Esophagus muscularis mucosa (tissue), 4 donors: Measurements from ENCODE around the gene OR2V1. TPM values are rescaled to one million over a fixed set of nuclear protein-coding genes. Genes with fewer than 3 reads are reported as not detected.

Experiments used
- DNase-seq: peaks from one replicate; pipeline ENCODE4 v3.0.0-alpha.2; 2017; ENCODE audit errors: extremely low spot score
- H3K27ac ChIP-seq, 4 donors: fragments of 200-600 bp; sonication (generic); replicated peaks in 1 of 4; 1 replicate in 3 of 4; 2 replicates in 1 of 4; pipeline ENCODE4 v1.5.1; 2016 to 2019; ENCODE audit warnings: mild to moderate bottlenecking in 1 of 4
- H3K27me3 ChIP-seq, 4 donors: fragments of 200-600 bp; sonication (generic); one replicate each; pipeline versions ENCODE4 v1.5.1 to v1.6.0; 2016 to 2019
- H3K36me3 ChIP-seq, 4 donors: fragments of 200-600 bp; sonication (generic); one replicate each; pipeline ENCODE4 v1.5.1; 2016 to 2019
- H3K4me1 ChIP-seq, 4 donors: fragments of 200-600 bp; sonication (generic); one replicate each; pipeline ENCODE4 v1.5.1; 2016 to 2019
- H3K4me3 ChIP-seq, 4 donors: fragments of 200-600 bp; sonication (generic); 1 replicate in 2 of 4; 2 replicates in 2 of 4; pipeline ENCODE4 v1.5.1; 2016 to 2019; ENCODE audit warnings: mild to moderate bottlenecking in 4 of 4, moderate library complexity in 1 of 4
- H3K9me3 ChIP-seq, 4 donors: fragments of 200-600 bp; sonication (generic); 1 replicate in 3 of 4; 2 replicates in 1 of 4; pipeline ENCODE4 v1.5.1; 2016 to 2019
- CTCF ChIP-seq, 3 experiments: fragments of 200-600 bp in 2 of 3; fragments of 450-650 bp in 1 of 3; sonication (generic) in 2 of 3; IDR thresholded peaks; one replicate each; pipeline ENCODE4 v1.5.1; 2017 to 2019; ENCODE audit warnings: antibody characterized with exemption in 3 of 3, mild to moderate bottlenecking in 2 of 3, moderate library complexity in 1 of 3
- EP300 ChIP-seq: sonication (generic); formaldehyde crosslinking; IDR thresholded peaks from one replicate; pipeline ENCODE4 v1.6.1; 2017; ENCODE audit warnings: antibody characterized with exemption
- POLR2A ChIP-seq: fragments of 450-650 bp; IDR thresholded peaks from one replicate; pipeline ENCODE4 v1.6.1; 2017; ENCODE audit warnings: antibody characterized with exemption, moderate library complexity, mild to moderate bottlenecking, low read depth
- POLR2AphosphoS5 ChIP-seq, 2 donors: sonication (generic); formaldehyde crosslinking; IDR thresholded peaks; one replicate each; pipeline ENCODE4 v1.6.1; 2017; ENCODE audit warnings: antibody characterized with exemption in 2 of 2
- WGBS: methylation state at CpG from one replicate; pipeline ENCODE4 v1.1.5; 2018; 5-methylcytosine and 5-hydroxymethylcytosine counted together
- intact Hi-C: fragments of 100-400 bp; cut with DNase I; formaldehyde crosslinking; loops from one replicate; pipeline ENCODE4 v1.15.1; 2023
- total RNA-seq, 4 donors: library from RNA; depleted of rRNA; stranded (reverse); fragments of >200 nt; gene quantifications; one replicate each; pipeline versions ENCODE4 v1.1.0 to v1.2.1, GENCODE V29; 2016

OR2V1 gene
- total RNA-seq, 4 donors from 2014 or later: not detected

GRCh38 chr5:181158869-181159268 lies 27.9 kb upstream of the OR2V1 start:
- Histone ChIP-seq H3K27me3 (peaks cover 0 to 30% (median 0%) of the 10 kb centered on the region in 4 donors), H3K9me3 (no peaks in the 10 kb centered on the region), H3K4me3 (no peak overlapping the region), H3K27ac (no peak overlapping the region), H3K4me1 (peaks cover 7 to 21% (median 19%) of the 10 kb centered on the region in 4 donors), H3K36me3 (no peaks in the 10 kb centered on the region)
- intact Hi-C loops: loop anchor here (5.0 to 10.0 kb wide), 2 partner anchors 292 to 374 kb away; no protein-coding TSS in a partner anchor
- DNase-seq: no peak
- no peak for TF ChIP-seq CTCF (IDR thresholded peaks at IDR 0.05)
- TF ChIP-seq POLR2AphosphoS5 (IDR thresholded peaks at IDR 0.05): no peak
- TF ChIP-seq EP300: no peak
- no peak for TF ChIP-seq POLR2A
- WGBS: 91% methylated on average over 3 of the region's 3 CpGs

DNA sequence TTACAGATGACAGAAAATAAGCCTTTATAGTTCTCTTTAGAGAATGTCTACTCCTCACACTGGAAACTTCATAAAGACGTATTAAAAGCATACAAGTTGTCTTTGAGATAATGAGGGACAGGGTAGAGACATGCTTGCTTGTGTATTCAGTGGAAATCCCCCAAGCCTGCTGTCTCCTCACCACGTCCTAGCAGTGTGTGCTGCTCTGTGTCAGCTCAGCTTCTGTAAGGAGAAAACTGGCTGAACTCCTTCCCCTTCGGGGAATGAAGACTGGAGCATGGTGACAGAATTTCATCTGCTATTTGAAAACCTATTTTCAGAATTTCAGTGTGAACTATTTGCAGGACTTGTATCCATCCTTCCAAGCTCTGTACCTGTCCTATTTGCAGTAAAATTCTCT lies 25.8 kb upstream of the OR2V1 start:
- Histone ChIP-seq H3K4me1 (peaks cover 7 to 21% (median 19%) of the 10 kb centered on the region in 4 donors), H3K27ac (no peak overlapping the region), H3K27me3 (peaks cover 0 to 24% (median 0%) of the 10 kb centered on the region in 4 donors), H3K4me3 (no peak overlapping the region), H3K9me3 (no peaks in the 10 kb centered on the region), H3K36me3 (no peaks in the 10 kb centered on the region)
- TF ChIP-seq EP300 (no peak), POLR2A (no peak), POLR2AphosphoS5 (IDR thresholded peaks at IDR 0.05) (no peak), CTCF (IDR thresholded peaks at IDR 0.05) (no peak)
- DNase-seq: no peak
- intact Hi-C loops: loop anchor here (5.0 to 10.0 kb wide), 2 partner anchors 289 to 372 kb away; no protein-coding TSS in a partner anchor
- WGBS: 44% methylated on average over 3 of the region's 3 CpGs

DNA sequence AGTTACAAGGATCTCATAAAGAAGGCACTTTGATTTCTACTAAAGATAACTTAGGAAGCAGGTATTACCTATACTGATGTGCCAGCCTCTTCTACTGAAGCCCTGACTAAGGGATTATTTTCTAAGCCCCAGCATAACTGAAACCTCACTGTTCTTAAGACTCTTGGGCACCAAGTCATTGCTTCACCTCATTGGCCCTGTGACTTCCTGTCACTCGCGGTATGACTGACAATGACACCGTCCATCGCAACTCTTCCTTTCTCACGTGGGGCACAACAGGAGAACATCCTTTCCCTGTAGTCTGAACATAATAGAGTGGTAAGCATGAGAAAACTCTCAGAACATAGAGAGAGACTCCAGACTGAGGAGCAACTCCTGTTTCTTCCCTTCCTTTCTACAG lies 22.8 kb upstream of the OR2V1 start:
- no peak for DNase-seq
- no peak overlapping the region for H3K27ac ChIP-seq
- H3K36me3 ChIP-seq: no peaks in the 10 kb centered on the region
- H3K4me3 ChIP-seq: no peak overlapping the region
- intact Hi-C loops: loop anchor here (10.0 kb wide), 1 partner anchor 369 kb away; no protein-coding TSS in a partner anchor
- H3K27me3 ChIP-seq: peaks cover 0 to 53% (median 0%) of the 10 kb centered on the region in 4 donors
- no peaks in the 10 kb centered on the region for H3K9me3 ChIP-seq
- WGBS: 73% methylated on average over 5 of the region's 5 CpGs
- TF ChIP-seq CTCF (IDR thresholded peaks at IDR 0.05) (no peak), POLR2AphosphoS5 (IDR thresholded peaks at IDR 0.05) (no peak), POLR2A (no peak), EP300 (no peak)
- no peaks in the 10 kb centered on the region for H3K4me1 ChIP-seq

DNA sequence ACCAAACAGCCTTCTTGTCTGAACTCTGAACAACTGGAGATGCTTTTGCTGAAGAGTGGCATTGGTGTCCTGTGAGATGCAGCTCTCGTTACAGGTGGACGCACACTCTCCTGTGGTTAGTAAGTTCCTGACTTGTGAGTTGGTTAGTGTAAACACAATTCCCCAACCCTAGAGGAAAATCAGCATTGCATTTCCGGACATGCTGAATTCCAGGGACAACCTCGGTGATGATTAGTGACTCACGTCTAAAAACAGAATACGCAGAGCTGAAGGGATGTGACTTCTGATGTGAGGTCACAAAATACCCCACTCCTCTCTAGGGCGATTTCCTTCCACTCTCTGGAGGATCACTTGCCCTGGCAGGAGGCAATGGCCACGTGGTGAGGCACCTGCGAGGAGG lies 21.4 kb upstream of the OR2V1 start:
- WGBS: 74% methylated on average over 7 of the region's 9 CpGs
- no peak for TF ChIP-seq POLR2A
- TF ChIP-seq CTCF (IDR thresholded peaks at IDR 0.05): no peak
- no peak for TF ChIP-seq EP300
- TF ChIP-seq POLR2AphosphoS5 (IDR thresholded peaks at IDR 0.05): no peak
- no peaks in the 10 kb centered on the region for H3K4me1 ChIP-seq
- H3K27ac ChIP-seq: no peak overlapping the region
- no peaks in the 10 kb centered on the region for H3K36me3 ChIP-seq
- no peak for DNase-seq
- H3K27me3 ChIP-seq: peaks cover 0 to 58% (median 0%) of the 10 kb centered on the region in 4 donors
- intact Hi-C loops: loop anchor here (10.0 kb wide), 1 partner anchor 368 kb away; no protein-coding TSS in a partner anchor
- no peaks in the 10 kb centered on the region for H3K9me3 ChIP-seq
- H3K4me3 ChIP-seq: no peak overlapping the region

- intact Hi-C loops: loop anchor here (10.0 kb wide), 1 partner anchor 366 kb away; no protein-coding TSS in a partner anchor
- H3K9me3 ChIP-seq: no peaks in the 10 kb centered on the region
- H3K4me1 ChIP-seq: no peaks in the 10 kb centered on the region
- H3K27ac ChIP-seq: no peak overlapping the region
- H3K27me3 ChIP-seq: peaks cover 0 to 63% (median 0%) of the 10 kb centered on the region in 4 donors
- no peak overlapping the region for H3K4me3 ChIP-seq
- no peaks in the 10 kb centered on the region for H3K36me3 ChIP-seq
- TF ChIP-seq CTCF (IDR thresholded peaks at IDR 0.05): no peak
- no peak for DNase-seq
- WGBS: 29% methylated on average over 8 of the region's 9 CpGs
These were observed 20.2 kb upstream of the OR2V1 start for GRCh38 chr5:181151146-181151545.
